ENCODE measurements around the gene DPY30.

DPY30 gene

GRCh38 chr2:31999438-31999837, 40.2 kb downstream of the DPY30 start:
- in situ Hi-C loops (cut with HindIII; ENCODE audit: low sequenced_read_pairs) = no loop called here
- no peak for DNase-seq (ENCODE audit: low read depth)
- no peak for TF ChIP-seq CTCF (IDR thresholded peaks at IDR 0.05; ENCODE audit: low read depth, low read length, missing control alignments)
- no peak overlapping the region for H3K4me3 ChIP-seq (ENCODE audit: low read depth, low read length)

- in situ Hi-C loops (cut with HindIII; ENCODE audit: low sequenced_read_pairs) = no loop called here
- TF ChIP-seq CTCF (IDR thresholded peaks at IDR 0.05; ENCODE audit: low read depth, low read length, missing control alignments) = no peak
- DNase-seq (ENCODE audit: low read depth) = no peak
- H3K4me3 ChIP-seq (ENCODE audit: low read depth, low read length) = no peak overlapping the region
Observed at GRCh38 chr2:31998731-31999383, 40.7 kb downstream of the DPY30 start.

- no peak for TF ChIP-seq CTCF (IDR thresholded peaks at IDR 0.05; ENCODE audit: low read depth, low read length, missing control alignments)
- no peak for DNase-seq (ENCODE audit: low read depth)
- in situ Hi-C loops (cut with HindIII; ENCODE audit: low sequenced_read_pairs) = no loop called here
- H3K4me3 ChIP-seq (ENCODE audit: low read depth, low read length) = no peak overlapping the region
Observed at GRCh38 chr2:31997653-31998052, 42.0 kb downstream of the DPY30 start.

GRCh38 chr2:31996571-31997150, 42.9 kb downstream of the DPY30 start:
- DNase-seq (ENCODE audit: low read depth) = no peak
- TF ChIP-seq CTCF (IDR thresholded peaks at IDR 0.05; ENCODE audit: low read depth, low read length, missing control alignments) = no peak
- in situ Hi-C loops (cut with HindIII; ENCODE audit: low sequenced_read_pairs) = no loop called here
- no peak overlapping the region for H3K4me3 ChIP-seq (ENCODE audit: low read depth, low read length)

- TF ChIP-seq CTCF (IDR thresholded peaks at IDR 0.05; ENCODE audit: low read depth, low read length, missing control alignments) = no peak
- no peak for DNase-seq (ENCODE audit: low read depth)
- H3K4me3 ChIP-seq (ENCODE audit: low read depth, low read length) = no peak overlapping the region
- in situ Hi-C loops (cut with HindIII; ENCODE audit: low sequenced_read_pairs) = no loop called here
Observed at GRCh38 chr2:31992934-31993333, 46.7 kb downstream of the DPY30 start.

GRCh38 chr2:31992025-31992579, 47.5 kb downstream of the DPY30 start:
- no peak for DNase-seq (ENCODE audit: low read depth)
- no peak overlapping the region for H3K4me3 ChIP-seq (ENCODE audit: low read depth, low read length)
- in situ Hi-C loops (cut with HindIII; ENCODE audit: low sequenced_read_pairs) = no loop called here
- no peak for TF ChIP-seq CTCF (IDR thresholded peaks at IDR 0.05; ENCODE audit: low read depth, low read length, missing control alignments)

Data from astrocyte of the cerebellum (primary cell).